ENCODE data around the gene CLDN6. TPM values are rescaled to one million over a fixed set of nuclear protein-coding genes. Genes with fewer than 3 reads are reported as not detected.

Gene CLDN6
- total RNA-seq (2014; rRNA removed; shearing (Covaris generic)) = not detected in 2 replicates
- not detected in 2 replicates for total RNA-seq (2022)
- Bru-seq, nascent RNA = percentile 11 among the genes with signal in this experiment
- BruChase-seq, experiment 1, labeled RNA remaining after a 6-hour chase = percentile 13 among the genes with signal in this experiment
- percentile 11 among the genes with signal in this experiment for BruChase-seq, experiment 2, labeled RNA remaining after a 2-hour chase
- long read RNA-seq = 0 reads

GRCh38 chr16:3017794-3018506, at the start of gene CLDN6:
TSS of gene CLDN6 (minus strand) at chr16:3018183. CDS start at chr16:3016021, 2,162 bp downstream.
- Histone ChIP-seq H3K27ac (ENCODE audit: low read depth, low read length, poor library complexity, severe bottlenecking) (no peak within 1 kb of the TSS), H3K9me3 (ENCODE audit: low read length) (no peaks in the 10 kb centered on the region), H2AFZ (ENCODE audit: low read length) (no peak within 1 kb of the TSS), H3K36me3 (ENCODE audit: insufficient read depth, low read length) (no peaks in the 10 kb centered on the region), H3K4me1 (ENCODE audit: insufficient read depth, low read length, poor library complexity, severe bottlenecking) (peaks cover 34% of the 10 kb centered on the region), H4K20me1 (ENCODE audit: insufficient read depth, low read length) (no peaks in the 10 kb centered on the region), H3K4me3 (ENCODE audit: low read depth, low read length, poor library complexity, severe bottlenecking) (no peak within 1 kb of the TSS), H3K9me2 (ENCODE audit: insufficient read depth, low read length) (no peaks in the 10 kb centered on the region), H3K4me2 (ENCODE audit: low read length) (peak within 1 kb of the TSS; percentile 37), H3K79me2 (ENCODE audit: insufficient read depth, low read depth, low read length) (no peaks in the 10 kb centered on the region)
- ChIA-PET POLR2A (no interaction called here), CTCF (ENCODE audit: unreplicated experiment) (no interaction called here)
- no TSS peak for BruUV-seq (replicated peaks)
- intact Hi-C loops (cut with micrococcal nuclease; ENCODE audit: unreplicated experiment) = no loop called here
- TF ChIP-seq EZH2phosphoT487 (IDR thresholded peaks at IDR 0.05; ENCODE audit: borderline replicate concordance, low read depth, low read length) (no peak), CTCF (conservative IDR thresholded peaks at IDR 0.05; ENCODE audit: low read length) (peak; percentile 65)
- peak; percentile 15 for DNase-seq (ENCODE audit: low spot score)

GRCh38 chr16:3066440-3066748, 48.4 kb upstream of the CLDN6 start:
- H3K4me2 ChIP-seq (ENCODE audit: low read length) = no peak overlapping the region
- H3K27ac ChIP-seq (ENCODE audit: low read depth, low read length, poor library complexity, severe bottlenecking) = no peak overlapping the region
- H3K4me1 ChIP-seq (ENCODE audit: insufficient read depth, low read length, poor library complexity, severe bottlenecking) = no peaks in the 10 kb centered on the region
- H3K36me3 ChIP-seq (ENCODE audit: insufficient read depth, low read length) = no peaks in the 10 kb centered on the region
- ChIA-PET POLR2A (no interaction called here), CTCF (ENCODE audit: unreplicated experiment) (no interaction called here)
- no peaks in the 10 kb centered on the region for H3K9me3 ChIP-seq (ENCODE audit: low read length)
- no peaks in the 10 kb centered on the region for H4K20me1 ChIP-seq (ENCODE audit: insufficient read depth, low read length)
- TF ChIP-seq EZH2phosphoT487 (IDR thresholded peaks at IDR 0.05; ENCODE audit: borderline replicate concordance, low read depth, low read length) (no peak), CTCF (conservative IDR thresholded peaks at IDR 0.05; ENCODE audit: low read length) (no peak)
- no TSS peak for BruUV-seq (replicated peaks)
- H3K4me3 ChIP-seq (ENCODE audit: low read depth, low read length, poor library complexity, severe bottlenecking) = no peak overlapping the region
- intact Hi-C loops (cut with micrococcal nuclease; ENCODE audit: unreplicated experiment) = no loop called here
- no peak for DNase-seq (ENCODE audit: low spot score)
- no peak overlapping the region for H2AFZ ChIP-seq (ENCODE audit: low read length)
- H3K9me2 ChIP-seq (ENCODE audit: insufficient read depth, low read length) = no peaks in the 10 kb centered on the region
- no peaks in the 10 kb centered on the region for H3K79me2 ChIP-seq (ENCODE audit: insufficient read depth, low read depth, low read length)

- H3K4me3 ChIP-seq (ENCODE audit: low read depth, low read length, poor library complexity, severe bottlenecking) = no peak overlapping the region
- intact Hi-C loops (cut with micrococcal nuclease; ENCODE audit: unreplicated experiment) = no loop called here
- no TSS peak for BruUV-seq (replicated peaks)
Measured at GRCh38 chr16:3065742-3066439, 47.9 kb upstream of the CLDN6 start.

More at GRCh38 chr16:3065742-3066439, 47.9 kb upstream of the CLDN6 start:
- TF ChIP-seq CTCF (conservative IDR thresholded peaks at IDR 0.05; ENCODE audit: low read length) = no peak
- no peak for TF ChIP-seq EZH2phosphoT487 (IDR thresholded peaks at IDR 0.05; ENCODE audit: borderline replicate concordance, low read depth, low read length)
- H4K20me1 ChIP-seq (ENCODE audit: insufficient read depth, low read length) = no peaks in the 10 kb centered on the region
- H3K4me2 ChIP-seq (ENCODE audit: low read length) = no peak overlapping the region
- no peaks in the 10 kb centered on the region for H3K9me3 ChIP-seq (ENCODE audit: low read length)
- H3K4me1 ChIP-seq (ENCODE audit: insufficient read depth, low read length, poor library complexity, severe bottlenecking) = no peaks in the 10 kb centered on the region
- ChIA-PET CTCF (ENCODE audit: unreplicated experiment) (no interaction called here), POLR2A (no interaction called here)
- H3K79me2 ChIP-seq (ENCODE audit: insufficient read depth, low read depth, low read length) = no peaks in the 10 kb centered on the region
- no peak overlapping the region for H2AFZ ChIP-seq (ENCODE audit: low read length)
- no peak for DNase-seq (ENCODE audit: low spot score)
- H3K36me3 ChIP-seq (ENCODE audit: insufficient read depth, low read length) = no peaks in the 10 kb centered on the region
- no peaks in the 10 kb centered on the region for H3K9me2 ChIP-seq (ENCODE audit: insufficient read depth, low read length)
- no peak overlapping the region for H3K27ac ChIP-seq (ENCODE audit: low read depth, low read length, poor library complexity, severe bottlenecking)
